SK-N-SH (cell line): ENCODE data around the gene BAG3.

Source experiments
- EZH2phosphoT487 ChIP-seq: fragments of 200-600 bp; sonication (generic); IDR thresholded peaks from 2 replicates; pipeline ENCODE4 v1.6.1; 2017; ENCODE audit warnings: low read depth, mixed run types, mild to moderate bottlenecking, antibody characterized with exemption, moderate library complexity, borderline replicate concordance
- TEAD4 ChIP-seq: IDR thresholded peaks from 2 replicates; pipeline ENCODE4 v1.4.0; 2012; ENCODE audit warnings: mild to moderate bottlenecking, borderline replicate concordance; ENCODE audit not compliant: insufficient read depth
- TF ChIP-seq, protein P1 (sequence below): fragments of 200-600 bp; sonication (generic); IDR thresholded peaks from 2 replicates; pipeline ENCODE4 v1.6.1; 2017; ENCODE audit warnings: antibody characterized with exemption, mild to moderate bottlenecking, moderate library complexity

DNA sequence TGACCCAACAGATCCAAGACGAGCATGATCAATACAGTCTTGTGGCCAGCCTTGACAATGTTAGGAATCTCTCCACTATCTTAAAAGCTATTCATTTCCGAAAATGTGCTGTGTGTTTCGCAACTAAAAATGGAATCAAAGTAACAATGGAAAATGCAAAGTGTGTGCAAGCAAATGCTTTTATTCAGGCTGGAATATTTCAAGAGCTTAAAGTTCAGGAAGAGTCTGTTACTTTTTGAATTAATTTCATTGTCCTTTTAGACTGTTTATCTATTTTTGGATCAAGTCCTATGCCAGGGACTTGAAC, 30.1 kb upstream of the BAG3 start:
- TF ChIP-seq, protein P1, sequence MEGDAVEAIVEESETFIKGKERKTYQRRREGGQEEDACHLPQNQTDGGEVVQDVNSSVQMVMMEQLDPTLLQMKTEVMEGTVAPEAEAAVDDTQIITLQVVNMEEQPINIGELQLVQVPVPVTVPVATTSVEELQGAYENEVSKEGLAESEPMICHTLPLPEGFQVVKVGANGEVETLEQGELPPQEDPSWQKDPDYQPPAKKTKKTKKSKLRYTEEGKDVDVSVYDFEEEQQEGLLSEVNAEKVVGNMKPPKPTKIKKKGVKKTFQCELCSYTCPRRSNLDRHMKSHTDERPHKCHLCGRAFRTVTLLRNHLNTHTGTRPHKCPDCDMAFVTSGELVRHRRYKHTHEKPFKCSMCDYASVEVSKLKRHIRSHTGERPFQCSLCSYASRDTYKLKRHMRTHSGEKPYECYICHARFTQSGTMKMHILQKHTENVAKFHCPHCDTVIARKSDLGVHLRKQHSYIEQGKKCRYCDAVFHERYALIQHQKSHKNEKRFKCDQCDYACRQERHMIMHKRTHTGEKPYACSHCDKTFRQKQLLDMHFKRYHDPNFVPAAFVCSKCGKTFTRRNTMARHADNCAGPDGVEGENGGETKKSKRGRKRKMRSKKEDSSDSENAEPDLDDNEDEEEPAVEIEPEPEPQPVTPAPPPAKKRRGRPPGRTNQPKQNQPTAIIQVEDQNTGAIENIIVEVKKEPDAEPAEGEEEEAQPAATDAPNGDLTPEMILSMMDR = no peak
- TF ChIP-seq TEAD4 = no peak
- TF ChIP-seq EZH2phosphoT487 = no peak
